GM10248 (cell line): ENCODE data around the gene SDK2.

Experiments used
- CTCF ChIA-PET: fragments of 300-600 bp; sonication (Branson Sonifier 250); formaldehyde crosslinking; extraction: SDS; loops from one replicate; lab custom pipeline; 2021; ENCODE audit warnings: antibody characterized with exemption; lab: Yijun Ruan, JAX
- POLR2A ChIA-PET: fragments of 350-650 bp; sonication (Branson Sonifier 250); formaldehyde crosslinking; extraction: SDS; loops from one replicate; lab custom pipeline; 2020; ENCODE audit warnings: antibody characterized with exemption; lab: Yijun Ruan, JAX
- DNase-seq: peaks from one replicate; pipeline ENCODE4 v3.0.0; 2012; ENCODE audit errors: extremely low spot score
- TF ChIP-seq, protein P1 (sequence below): IDR thresholded peaks from 2 replicates; pipeline ENCODE4 v1.5.1; 2012; ENCODE audit warnings: mild to moderate bottlenecking, low read depth; ENCODE audit errors: extremely low read depth, missing control alignments, control extremely low read depth

The SDK2 gene

DNA sequence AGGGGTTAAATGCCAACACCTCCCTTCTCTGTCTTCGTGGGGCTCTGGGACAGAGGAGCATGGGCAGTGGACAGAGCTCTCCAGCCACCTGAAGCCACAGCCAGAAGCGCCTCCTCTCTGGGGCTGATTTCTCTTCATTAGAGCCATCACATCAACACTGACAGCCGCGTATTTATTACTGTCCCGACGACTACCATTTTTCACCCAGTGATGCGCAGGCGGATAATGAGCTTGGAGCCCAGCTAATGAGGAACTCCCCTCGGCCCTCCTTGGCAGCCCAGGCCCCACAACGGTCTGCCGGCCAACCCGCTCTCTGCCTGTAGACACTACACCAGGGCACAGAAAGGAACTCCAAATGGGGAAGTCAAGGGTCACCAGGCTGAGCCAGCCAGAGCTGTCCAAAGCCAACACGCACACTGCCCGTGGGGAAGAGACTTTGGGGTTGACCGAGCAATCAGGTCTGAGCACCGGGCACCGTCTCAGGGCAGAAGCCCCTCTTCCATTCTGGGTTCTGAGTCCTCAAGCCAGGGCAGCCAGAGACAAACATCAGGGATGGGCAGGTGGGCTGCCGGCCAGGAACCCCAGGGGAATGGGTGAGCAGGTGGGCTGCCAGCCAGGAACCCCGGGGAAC is 13.2 kb downstream of the SDK2 start:
- no peak for DNase-seq
- CTCF ChIA-PET: no interaction called here
- POLR2A ChIA-PET: no interaction called here
- TF ChIP-seq, protein P1, sequence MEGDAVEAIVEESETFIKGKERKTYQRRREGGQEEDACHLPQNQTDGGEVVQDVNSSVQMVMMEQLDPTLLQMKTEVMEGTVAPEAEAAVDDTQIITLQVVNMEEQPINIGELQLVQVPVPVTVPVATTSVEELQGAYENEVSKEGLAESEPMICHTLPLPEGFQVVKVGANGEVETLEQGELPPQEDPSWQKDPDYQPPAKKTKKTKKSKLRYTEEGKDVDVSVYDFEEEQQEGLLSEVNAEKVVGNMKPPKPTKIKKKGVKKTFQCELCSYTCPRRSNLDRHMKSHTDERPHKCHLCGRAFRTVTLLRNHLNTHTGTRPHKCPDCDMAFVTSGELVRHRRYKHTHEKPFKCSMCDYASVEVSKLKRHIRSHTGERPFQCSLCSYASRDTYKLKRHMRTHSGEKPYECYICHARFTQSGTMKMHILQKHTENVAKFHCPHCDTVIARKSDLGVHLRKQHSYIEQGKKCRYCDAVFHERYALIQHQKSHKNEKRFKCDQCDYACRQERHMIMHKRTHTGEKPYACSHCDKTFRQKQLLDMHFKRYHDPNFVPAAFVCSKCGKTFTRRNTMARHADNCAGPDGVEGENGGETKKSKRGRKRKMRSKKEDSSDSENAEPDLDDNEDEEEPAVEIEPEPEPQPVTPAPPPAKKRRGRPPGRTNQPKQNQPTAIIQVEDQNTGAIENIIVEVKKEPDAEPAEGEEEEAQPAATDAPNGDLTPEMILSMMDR: no peak

DNA sequence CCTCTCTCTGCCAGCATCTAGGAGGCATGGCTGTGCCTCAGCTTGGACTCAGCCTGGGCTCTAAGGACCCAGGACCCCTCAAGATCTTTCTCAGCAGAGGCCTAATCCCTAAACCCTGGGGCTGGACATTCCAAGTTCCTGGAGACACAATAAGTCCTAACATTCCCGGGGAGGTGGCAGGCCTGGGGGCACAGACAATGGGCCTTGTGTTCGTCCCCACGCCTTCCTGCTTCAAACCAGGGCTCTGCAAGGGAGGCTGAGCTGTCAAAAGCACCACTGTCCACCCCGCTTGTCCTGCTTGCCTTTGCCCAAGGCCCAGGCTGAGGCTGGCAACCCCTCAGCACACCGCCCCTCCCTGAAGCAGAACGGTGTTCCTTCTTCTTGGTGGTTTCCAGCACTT is 13.7 kb downstream of the SDK2 start:
- ChIA-PET POLR2A (no interaction called here), CTCF (no interaction called here)
- no peak for DNase-seq
- TF ChIP-seq, protein P1: no peak

DNA sequence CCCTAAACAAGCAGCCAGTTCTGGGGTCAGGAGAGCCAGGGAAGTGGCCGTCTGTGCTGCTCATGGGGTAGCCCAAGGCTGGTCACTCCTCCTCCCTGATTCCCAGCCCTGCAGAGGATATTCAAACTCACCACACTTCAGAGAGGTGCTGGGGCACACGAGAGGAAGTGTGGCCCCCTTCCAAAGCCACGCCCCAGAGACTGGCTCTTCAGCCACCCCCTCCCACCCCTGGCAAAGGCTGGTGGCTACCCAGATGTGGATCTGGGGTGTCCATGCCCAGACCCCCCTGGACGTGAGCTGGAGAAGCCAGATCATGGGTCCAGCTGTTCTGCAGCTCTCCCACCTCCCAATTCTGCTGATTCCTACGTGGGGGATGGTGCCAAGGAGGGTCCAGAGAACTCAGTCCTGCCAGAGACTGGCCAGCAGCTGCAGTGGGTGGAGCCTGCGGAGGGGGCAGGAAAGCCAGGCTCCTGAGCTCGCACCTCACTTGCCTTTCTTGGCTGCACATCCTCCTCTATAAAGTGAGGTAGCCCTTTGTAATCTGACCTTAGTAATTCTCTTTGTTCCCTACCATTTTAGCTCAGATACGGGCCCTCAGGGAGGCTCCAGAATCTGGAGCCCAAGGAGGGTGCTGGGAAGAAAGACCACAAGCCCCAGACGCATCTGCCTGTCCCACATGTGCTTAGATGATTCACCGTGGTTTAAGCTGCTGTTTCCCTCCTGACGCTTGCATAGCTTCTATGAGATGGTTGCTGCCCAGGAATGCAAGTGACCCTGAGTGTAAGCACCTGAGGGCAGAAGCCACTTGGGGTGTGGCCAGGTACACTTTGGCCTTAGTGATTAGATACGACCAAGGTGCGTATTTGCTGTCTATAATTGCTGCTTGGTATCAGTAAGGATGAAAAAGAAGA is 15.3 kb downstream of the SDK2 start:
- no peak for DNase-seq
- TF ChIP-seq, protein P1: no peak
- CTCF ChIA-PET: no interaction called here
- POLR2A ChIA-PET: no interaction called here

DNA sequence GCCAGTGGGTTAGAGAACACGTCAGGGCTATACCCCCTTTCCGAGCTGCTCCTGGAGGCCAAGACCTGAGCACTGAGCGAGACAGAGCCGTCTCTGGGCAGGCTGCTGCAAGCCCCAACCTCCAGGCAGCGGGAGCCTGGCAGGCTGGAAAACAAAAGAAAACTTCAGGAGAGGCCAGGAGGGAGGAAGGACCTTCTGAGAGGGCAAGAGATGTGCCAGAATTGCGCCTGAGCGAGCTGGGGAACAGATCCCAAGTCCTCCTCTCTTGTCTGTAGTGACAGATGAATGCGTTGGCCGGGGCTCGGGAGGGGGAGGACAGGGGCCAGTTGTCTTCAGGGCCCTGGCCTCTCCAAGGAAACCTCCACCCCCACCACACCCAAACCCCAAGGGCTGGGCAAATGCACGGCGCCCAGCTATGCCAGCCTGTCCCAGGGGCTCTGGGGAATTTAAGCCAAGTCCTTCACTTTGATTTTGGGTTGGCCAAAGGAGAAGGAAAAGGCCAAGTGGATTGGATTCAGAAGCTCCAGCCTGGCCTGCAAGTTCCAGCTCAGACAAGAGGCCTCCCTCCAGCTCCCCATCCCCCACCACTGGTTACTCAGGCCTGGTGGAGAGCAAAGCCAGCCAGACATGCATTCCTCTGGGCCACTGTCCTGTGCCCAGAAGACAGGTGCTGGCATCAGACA is 18.1 kb downstream of the SDK2 start:
- ChIA-PET POLR2A (no interaction called here), CTCF (no interaction called here)
- no peak for DNase-seq
- TF ChIP-seq, protein P1: no peak

DNA sequence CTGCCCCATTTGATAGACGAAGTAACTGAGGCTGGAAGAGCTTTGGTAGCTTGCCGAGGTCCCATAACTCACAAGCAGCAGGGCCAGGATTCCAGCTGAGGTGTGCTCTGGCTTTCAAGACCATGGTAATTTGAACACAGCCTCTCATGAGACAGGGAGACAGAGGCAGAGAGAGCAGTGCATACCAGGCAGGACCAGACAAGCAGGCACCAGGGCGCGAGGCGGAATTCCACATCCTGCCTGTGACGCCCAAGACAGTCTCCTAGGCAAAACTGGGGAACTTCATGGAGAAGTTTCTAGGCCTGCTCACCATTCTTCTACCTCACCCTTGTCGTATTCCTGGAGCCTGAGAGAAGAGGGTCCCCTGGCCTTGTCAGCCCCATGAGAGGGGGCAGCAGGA is 19.2 kb downstream of the SDK2 start:
- ChIA-PET CTCF (no interaction called here), POLR2A (no interaction called here)

DNA sequence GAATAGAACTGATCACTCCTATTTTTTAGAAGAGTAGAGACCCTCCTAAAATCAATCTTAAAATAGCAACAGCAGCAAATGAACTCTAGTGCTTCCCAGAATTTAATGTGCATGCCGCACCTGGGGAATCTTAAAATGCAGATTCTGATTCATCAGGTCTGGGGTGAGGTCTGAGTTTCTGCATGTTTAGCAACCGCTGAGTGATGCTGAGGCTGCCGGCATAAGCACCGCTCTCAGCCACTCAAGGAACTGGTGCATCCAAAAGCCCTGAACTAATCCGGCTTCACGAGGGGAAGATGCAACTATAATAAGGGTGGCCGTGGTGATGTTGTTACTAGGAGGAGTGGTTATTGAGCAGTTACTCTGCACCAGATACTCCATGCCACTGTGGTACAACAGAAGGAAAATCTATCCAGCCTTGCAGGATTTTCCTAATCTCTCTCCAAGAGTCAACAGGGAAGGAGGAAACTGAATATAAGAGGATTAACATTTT is 19.7 kb downstream of the SDK2 start:
- no peak for DNase-seq
- TF ChIP-seq, protein P1: no peak
- ChIA-PET CTCF (no interaction called here), POLR2A (no interaction called here)

More for the DNA sequence above, 19.2 kb downstream of the SDK2 start:
- TF ChIP-seq, protein P1: no peak
- DNase-seq: no peak
